ENCODE measurements around the gene C5orf34.
A peak's percentile ranks its signal among the peaks of the same experiment; 100 is the strongest.
"Not testable (repeated sequence)": the region's sequence is repeated elsewhere in the genome, so short reads cannot be mapped to it uniquely, and the experiment has no call there.

Gene C5orf34

GRCh38 chr5:43514816-43515677, at the start of gene C5orf34:
Gene C5orf34, minus strand, starts transcription at chr5:43515148. Its CDS starts 5,809 bp downstream, at chr5:43509339.
- DNase-seq, result peak; percentile 97

GRCh38 chr5:43564289-43564850, 49.4 kb upstream of the C5orf34 start:
- DNase-seq, result no peak

GRCh38 chr5:43563321-43563720, 48.4 kb upstream of the C5orf34 start:
- no peak for DNase-seq

- DNase-seq, result no peak
These were observed 46.4 kb upstream of the C5orf34 start for GRCh38 chr5:43561356-43561755.

GRCh38 chr5:43560128-43560527, 45.2 kb upstream of the C5orf34 start:
- DNase-seq, result no peak

- DNase-seq, result peak; percentile 65
These were observed 42.1 kb upstream of the C5orf34 start, which contains the start of gene PAIP1 for GRCh38 chr5:43556857-43557542. Gene PAIP1, minus strand, starts transcription at chr5:43557077. Its CDS starts 231 bp downstream, at chr5:43556846.

- not testable (repeated sequence) for DNase-seq
These were observed 41.6 kb upstream of the C5orf34 start for GRCh38 chr5:43556607-43556856.

GRCh38 chr5:43555895-43556606, 41.1 kb upstream of the C5orf34 start:
- no peak for DNase-seq

GRCh38 chr5:43554497-43554896, 39.5 kb upstream of the C5orf34 start:
- DNase-seq, result no peak

- no peak for DNase-seq
These were observed 38.4 kb upstream of the C5orf34 start for GRCh38 chr5:43553381-43553780.

- DNase-seq, result no peak
These were observed 36.8 kb upstream of the C5orf34 start for GRCh38 chr5:43551731-43552130.

- peak; percentile 54 for DNase-seq
These were observed 34.3 kb upstream of the C5orf34 start for GRCh38 chr5:43549272-43549671.

- no peak for DNase-seq
These were observed 33.4 kb upstream of the C5orf34 start for GRCh38 chr5:43548358-43548757.

- no peak for DNase-seq
These were observed 32.6 kb upstream of the C5orf34 start for GRCh38 chr5:43547532-43547931.

- peak; percentile 53 for DNase-seq
These were observed 28.5 kb upstream of the C5orf34 start for GRCh38 chr5:43543434-43543833.

- DNase-seq, result no peak
These were observed 25.8 kb upstream of the C5orf34 start for GRCh38 chr5:43540746-43541145.

GRCh38 chr5:43536972-43537371, 22.0 kb upstream of the C5orf34 start:
- DNase-seq, result no peak

- no peak for DNase-seq
These were observed 18.7 kb upstream of the C5orf34 start for GRCh38 chr5:43533646-43534045.

- peak; percentile 78 for DNase-seq
These were observed 15.7 kb upstream of the C5orf34 start for GRCh38 chr5:43530648-43531047.

- DNase-seq, result no peak
These were observed 8.7 kb upstream of the C5orf34 start for GRCh38 chr5:43523662-43524072.

GRCh38 chr5:43520615-43521014, 5.7 kb upstream of the C5orf34 start:
- no peak for DNase-seq

GRCh38 chr5:43515678-43516048, 715 bp upstream of the C5orf34 start:
- no peak for DNase-seq

- DNase-seq, result peak; percentile 44
These were observed 505 bp downstream of the C5orf34 start for GRCh38 chr5:43514471-43514815.

- DNase-seq, result no peak
These were observed 923 bp downstream of the C5orf34 start for GRCh38 chr5:43514025-43514424.

Measured in MV-4-11 (cell line).